GM21717 (cell line): Measurements from ENCODE around the gene IL1F10.
A peak's percentile ranks its signal among the peaks of the same experiment; 100 is the strongest.

Experiments
- ATAC-seq: cut with Tn5 transposase; IDR thresholded peaks from one replicate; pipeline ENCODE4 v1.9.1; 2021; ENCODE audit warnings: mild to moderate bottlenecking, moderate library complexity; ENCODE audit not compliant: unreplicated experiment

Gene IL1F10

GRCh38 chr2:113111823-113112287 is 44.1 kb downstream of the IL1F10 start:
- ATAC-seq = no peak

- no peak for ATAC-seq
Observed at GRCh38 chr2:113112441-113112840, 44.7 kb downstream of the IL1F10 start.

GRCh38 chr2:113112871-113113270 is 45.1 kb downstream of the IL1F10 start:
- ATAC-seq = no peak

- ATAC-seq = no peak
Observed at GRCh38 chr2:113113807-113114206, 46.0 kb downstream of the IL1F10 start.

- ATAC-seq = no peak
Observed at GRCh38 chr2:113114224-113114945, 46.6 kb downstream of the IL1F10 start.

- ATAC-seq = no peak
Observed at GRCh38 chr2:113114996-113115395, 47.2 kb downstream of the IL1F10 start.

- no peak for ATAC-seq
Observed at GRCh38 chr2:113116100-113116958, 48.6 kb downstream of the IL1F10 start.

- no peak for ATAC-seq
Observed at GRCh38 chr2:113117541-113118262, 49.9 kb downstream of the IL1F10 start.

- no peak for ATAC-seq
Observed at GRCh38 chr2:113118263-113118657, 50.5 kb downstream of the IL1F10 start.

GRCh38 chr2:113119111-113119510 is 51.3 kb downstream of the IL1F10 start:
- ATAC-seq = no peak

GRCh38 chr2:113120861-113121260 is 53.1 kb downstream of the IL1F10 start:
- no peak for ATAC-seq

GRCh38 chr2:113122364-113122763 is 54.6 kb downstream of the IL1F10 start:
- no peak for ATAC-seq

- no peak for ATAC-seq
Observed at GRCh38 chr2:113123726-113124125, 56.0 kb downstream of the IL1F10 start.

GRCh38 chr2:113124181-113124961 is 56.6 kb downstream of the IL1F10 start:
- ATAC-seq = peak; percentile 48
